ENCODE data around the gene GK.

The GK gene

DNA sequence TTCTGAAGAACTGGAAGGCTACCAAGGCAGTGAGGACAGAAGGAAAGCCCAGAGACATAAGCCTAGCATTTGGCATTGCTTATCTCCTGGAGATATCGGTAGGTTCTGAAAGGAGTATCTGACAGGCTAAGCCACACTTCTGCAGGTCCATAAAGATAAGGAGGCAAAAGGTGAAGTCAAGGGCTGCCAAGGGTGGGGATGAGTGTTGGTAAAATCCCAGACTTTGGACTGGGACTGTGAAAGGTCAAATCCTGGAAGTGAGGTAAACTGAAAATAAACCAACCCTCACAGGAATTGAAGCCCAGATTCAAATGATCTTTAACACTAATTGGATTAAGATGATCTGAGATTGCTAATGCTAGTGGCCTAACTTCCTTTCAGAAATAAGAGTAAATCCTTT, 27.4 kb downstream of the GK start:
- no peak for DNase-seq
- Histone ChIP-seq H3K9me3 (no peaks in the 10 kb centered on the region), H3K27me3 (no peaks in the 10 kb centered on the region), H3K4me3 (ENCODE audit: low read depth, low read length) (no peak overlapping the region), H3K4me1 (no peaks in the 10 kb centered on the region), H3K36me3 (no peaks in the 10 kb centered on the region)
- TF ChIP-seq CTCF (IDR thresholded peaks at IDR 0.05; ENCODE audit: low read depth, low read length), result no peak

DNA sequence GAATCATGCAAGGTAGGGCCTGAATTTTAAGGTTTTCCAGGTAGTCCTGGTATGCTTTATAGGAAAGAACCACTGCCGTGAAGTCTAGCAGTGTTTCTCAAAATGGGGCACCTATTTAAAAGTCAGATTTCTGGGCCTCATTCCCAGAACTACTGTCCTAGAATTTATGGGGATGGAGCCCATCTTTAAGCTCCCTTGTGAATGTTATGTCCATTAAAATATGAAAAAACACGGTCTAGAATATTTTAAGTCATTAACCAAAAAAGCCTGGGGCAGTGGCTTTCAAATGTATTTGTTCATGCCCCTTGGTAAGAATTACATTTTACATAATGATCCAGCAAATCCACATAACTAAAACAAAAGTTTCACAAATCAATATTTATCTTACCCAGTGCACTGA, 35.4 kb downstream of the GK start:
- Histone ChIP-seq H3K9me3 (no peaks in the 10 kb centered on the region), H3K36me3 (no peaks in the 10 kb centered on the region), H3K4me3 (ENCODE audit: low read depth, low read length) (no peak overlapping the region), H3K4me1 (no peaks in the 10 kb centered on the region), H3K27me3 (no peaks in the 10 kb centered on the region)
- no peak for DNase-seq
- no peak for TF ChIP-seq CTCF (IDR thresholded peaks at IDR 0.05; ENCODE audit: low read depth, low read length)

DNA sequence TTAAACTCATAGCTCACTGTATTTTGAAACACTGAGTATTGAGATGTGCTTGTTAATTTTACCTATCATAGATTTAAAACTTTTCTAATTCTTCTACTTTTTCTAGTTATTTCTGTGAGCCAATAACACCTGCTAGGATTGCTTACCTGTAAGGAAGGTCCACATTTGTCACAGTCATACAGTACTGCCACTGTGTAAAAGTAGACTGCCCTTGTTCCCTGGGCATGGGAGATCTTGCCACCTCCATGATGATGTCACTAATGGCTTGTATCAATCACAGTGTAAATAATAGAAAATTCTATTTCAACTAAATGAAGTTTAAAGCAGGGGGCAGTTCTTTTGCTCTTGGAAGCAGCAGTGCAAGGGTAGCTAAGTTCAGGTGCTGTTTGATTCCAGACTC, 35.9 kb downstream of the GK start:
- DNase-seq, result no peak
- Histone ChIP-seq H3K4me3 (ENCODE audit: low read depth, low read length) (no peak overlapping the region), H3K36me3 (no peaks in the 10 kb centered on the region), H3K4me1 (no peaks in the 10 kb centered on the region), H3K27me3 (no peaks in the 10 kb centered on the region), H3K9me3 (no peaks in the 10 kb centered on the region)
- no peak for TF ChIP-seq CTCF (IDR thresholded peaks at IDR 0.05; ENCODE audit: low read depth, low read length)

DNA sequence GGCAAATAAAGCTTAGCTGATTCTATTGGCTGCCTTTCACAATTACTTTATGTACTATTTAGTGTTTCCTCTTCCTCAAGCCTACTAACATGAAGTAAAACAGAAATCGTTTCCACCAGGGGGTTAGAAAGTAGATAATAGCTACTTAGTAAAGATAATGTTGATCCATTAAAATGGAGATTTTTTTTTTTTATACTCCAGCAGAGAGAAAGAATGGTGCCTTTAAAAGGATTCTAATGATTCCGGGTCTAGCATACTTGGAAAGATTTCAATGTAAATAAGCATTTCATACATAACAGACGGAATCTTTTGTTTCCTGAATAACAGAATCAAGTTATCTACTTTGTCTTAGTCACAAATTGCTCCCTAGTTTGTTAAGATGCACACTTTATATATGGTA, 37.1 kb downstream of the GK start:
- no peak for TF ChIP-seq CTCF (IDR thresholded peaks at IDR 0.05; ENCODE audit: low read depth, low read length)
- Histone ChIP-seq H3K36me3 (no peaks in the 10 kb centered on the region), H3K9me3 (no peaks in the 10 kb centered on the region), H3K27me3 (no peaks in the 10 kb centered on the region), H3K4me3 (ENCODE audit: low read depth, low read length) (no peak overlapping the region), H3K4me1 (no peaks in the 10 kb centered on the region)
- DNase-seq, result no peak

GRCh38 chrX:30693999-30694650, 40.9 kb downstream of the GK start:
- no peak for DNase-seq
- Histone ChIP-seq H3K27me3 (no peaks in the 10 kb centered on the region), H3K4me1 (no peaks in the 10 kb centered on the region), H3K36me3 (no peaks in the 10 kb centered on the region), H3K9me3 (no peaks in the 10 kb centered on the region), H3K4me3 (ENCODE audit: low read depth, low read length) (no peak overlapping the region)
- no peak for TF ChIP-seq CTCF (IDR thresholded peaks at IDR 0.05; ENCODE audit: low read depth, low read length)

DNA sequence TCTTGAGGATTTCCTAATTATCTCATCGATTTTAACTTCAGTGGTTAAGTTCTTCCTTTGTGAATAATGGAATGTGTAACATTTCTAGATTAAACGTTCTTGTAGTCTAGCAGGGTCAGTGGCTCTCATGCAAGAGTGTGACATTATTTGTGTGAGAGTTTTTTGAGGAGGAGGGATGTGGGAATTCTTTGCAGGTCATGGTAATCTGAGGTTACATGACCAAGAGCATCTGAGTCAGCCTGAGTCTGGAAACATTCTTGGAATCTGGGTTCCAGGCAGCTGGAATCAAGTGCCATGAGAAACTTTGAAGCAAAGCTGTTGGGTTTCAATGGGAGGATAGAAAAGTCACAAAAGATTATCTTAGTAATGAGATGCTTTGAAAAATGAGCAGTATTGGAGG, 49.5 kb downstream of the GK start:
- H3K27me3 ChIP-seq, result no peaks in the 10 kb centered on the region
- H3K36me3 ChIP-seq, result no peaks in the 10 kb centered on the region
- no peak for DNase-seq
- TF ChIP-seq CTCF (IDR thresholded peaks at IDR 0.05; ENCODE audit: low read depth, low read length), result no peak
- no peak overlapping the region for H3K4me3 ChIP-seq (ENCODE audit: low read depth, low read length)
- H3K4me1 ChIP-seq, result no peaks in the 10 kb centered on the region
- no peaks in the 10 kb centered on the region for H3K9me3 ChIP-seq
